Measurements from ENCODE around the gene CHRM4. TPM values are rescaled to one million over a fixed set of nuclear protein-coding genes. Genes with fewer than 3 reads are reported as not detected.
A peak's percentile ranks its signal among the peaks of the same experiment; 100 is the strongest.

Gene CHRM4
- total RNA-seq, 1 donor: not detected

- DNase-seq (ENCODE audit: low read depth): peak; percentile 71
- no peak for TF ChIP-seq CTCF (IDR thresholded peaks at IDR 0.05; ENCODE audit: insufficient read depth, low read length)
- H3K4me3 ChIP-seq (ENCODE audit: low read depth, low read length): peak overlapping the region; percentile 44
These were observed 1.1 kb upstream of the CHRM4 start for GRCh38 chr11:46392421-46393230.

- TF ChIP-seq CTCF (IDR thresholded peaks at IDR 0.05; ENCODE audit: insufficient read depth, low read length): no peak
- DNase-seq (ENCODE audit: low read depth): no peak
- H3K4me3 ChIP-seq (ENCODE audit: low read depth, low read length): peak overlapping the region; percentile 9
These were observed 394 bp downstream of the CHRM4 start for GRCh38 chr11:46391186-46391577.

- no peak for TF ChIP-seq CTCF (IDR thresholded peaks at IDR 0.05; ENCODE audit: insufficient read depth, low read length)
- DNase-seq (ENCODE audit: low read depth): no peak
- H3K4me3 ChIP-seq (ENCODE audit: low read depth, low read length): no peak overlapping the region
These were observed 1.0 kb downstream of the CHRM4 start for GRCh38 chr11:46390331-46391171.

GRCh38 chr11:46389450-46390330 lies 1.9 kb downstream of the CHRM4 start:
- H3K4me3 ChIP-seq (ENCODE audit: low read depth, low read length): peak overlapping the region; percentile 62
- peak; percentile 79 for TF ChIP-seq CTCF (IDR thresholded peaks at IDR 0.05; ENCODE audit: insufficient read depth, low read length)
- peak; percentile 45 for DNase-seq (ENCODE audit: low read depth)

- peak overlapping the region; percentile 22 for H3K4me3 ChIP-seq (ENCODE audit: low read depth, low read length)
- no peak for DNase-seq (ENCODE audit: low read depth)
- no peak for TF ChIP-seq CTCF (IDR thresholded peaks at IDR 0.05; ENCODE audit: insufficient read depth, low read length)
These were observed 2.7 kb downstream of the CHRM4 start for GRCh38 chr11:46388619-46389449.

Measured in fibroblast of the aortic adventitia (primary cell).